K562 (cell line): ENCODE measurements around the gene NTM.

ENCODE experiments used
- ETS2 ChIP-seq: IDR thresholded peaks from 2 replicates; pipeline ENCODE4 v1.6.1; 2016; ENCODE audit warnings: borderline replicate concordance, missing genetic modification characterization, mild to moderate bottlenecking, moderate library complexity, missing compliant biosample characterization; ENCODE audit not compliant: poor library complexity, severe bottlenecking
- ETV5 ChIP-seq: sonication (generic); formaldehyde crosslinking; IDR thresholded peaks from 2 replicates; pipeline ENCODE4 v1.4.0; 2020; ENCODE audit warnings: low read depth, mild to moderate bottlenecking, missing genetic modification reagents
- ZNF143 ChIP-seq: sonication (generic); formaldehyde crosslinking; IDR thresholded peaks from 2 replicates; pipeline ENCODE4 v1.9.0; 2022; ENCODE audit warnings: mild to moderate bottlenecking, missing genetic modification reagents
- ZNF444 ChIP-seq: fragments of 250-450 bp; sonication (Bioruptor Pico); IDR thresholded peaks from 2 replicates; pipeline ENCODE4 v1.4.0; 2020; ENCODE audit warnings: mild to moderate bottlenecking, moderate library complexity

GRCh38 chr11:131976021-131976420 is 605.6 kb downstream of the NTM start:
- no peak for TF ChIP-seq ZNF444 (CRISPR knock-in tag)
- TF ChIP-seq ETS2 (tag): no peak
- TF ChIP-seq ETV5: no peak
- TF ChIP-seq ZNF143 (CRISPR knock-in tag): no peak
